Colonic mucosa (tissue), 4 donors: ENCODE results near the gene ZBTB38. TPM values are rescaled to one million over a fixed set of nuclear protein-coding genes. Genes with fewer than 3 reads are reported as not detected.

Source experiments
- DNase-seq: peaks from one replicate; pipeline ENCODE4 v3.0.0-alpha.2; 2020
- H3K27ac ChIP-seq: fragments of 200-600 bp; one replicate; pipeline ENCODE4 v1.8.0; 2021
- H3K27me3 ChIP-seq: fragments of 200-600 bp; one replicate; pipeline ENCODE4 v1.8.0; 2021
- H3K36me3 ChIP-seq: fragments of 200-600 bp; one replicate; pipeline ENCODE4 v1.8.0; 2021
- H3K4me1 ChIP-seq: fragments of 200-600 bp; one replicate; pipeline ENCODE4 v1.8.0; 2021; ENCODE audit warnings: mild to moderate bottlenecking
- H3K4me3 ChIP-seq: fragments of 200-600 bp; one replicate; pipeline ENCODE4 v1.8.0; 2021
- H3K9ac ChIP-seq, 2 donors: one replicate each; pipeline ENCODE4 v1.7.0; 2013; ENCODE audit warnings: control low read depth in 2 of 2, low read depth in 2 of 2, low read length in 2 of 2
- H3K9me3 ChIP-seq: fragments of 200-600 bp; one replicate; pipeline ENCODE4 v1.8.0; 2021
- CTCF ChIP-seq: fragments of 200-600 bp; IDR thresholded peaks from one replicate; pipeline ENCODE4 v1.8.0; 2022; ENCODE audit warnings: antibody characterized with exemption, mild to moderate bottlenecking
- intact Hi-C: fragments of 100-400 bp; cut with DNase I; formaldehyde crosslinking; loops from one replicate; pipeline ENCODE4 v1.14.1; 2022
- total RNA-seq, 2 donors: library from RNA; stranded (reverse); fragmentation: NEBNext Ultra II Directional in 1 of 2; extraction: Animal tissue kit (Norgen Biotek cat#: 25700) in 1 of 2; gene quantifications; one replicate each; pipeline ENCODE4 v1.2.1, GENCODE V29; 2021
- donor health status: healthy.
- donor health status: DM: no; HTN: no; CAD: no.
- donor health status: DM: no; HTN: no; CAD: no.

The ZBTB38 gene
- total RNA-seq, 2 donors from 2014 or later = 95.5 to 112 TPM

- no peaks in the 10 kb centered on the region for H3K27me3 ChIP-seq
- no peak overlapping the region for H3K4me3 ChIP-seq
- H3K27ac ChIP-seq = peak overlapping the region; percentile 85
- TF ChIP-seq CTCF = no peak
- DNase-seq = no peak
- intact Hi-C loops = no loop called here
- no peaks in the 10 kb centered on the region for H3K9me3 ChIP-seq
- H3K9ac ChIP-seq = no peak overlapping the region
- peaks cover 27% of the 10 kb centered on the region for H3K4me1 ChIP-seq
- no peaks in the 10 kb centered on the region for H3K36me3 ChIP-seq
Measured at GRCh38 chr3:141413801-141414689, 45.7 kb downstream of the ZBTB38 start.

- intact Hi-C loops = no loop called here
- no peak for TF ChIP-seq CTCF
- Histone ChIP-seq H3K4me1 (peaks cover 23% of the 10 kb centered on the region), H3K9ac (no peak overlapping the region), H3K27ac (no peak overlapping the region), H3K4me3 (no peak overlapping the region), H3K36me3 (no peaks in the 10 kb centered on the region), H3K9me3 (no peaks in the 10 kb centered on the region), H3K27me3 (no peaks in the 10 kb centered on the region)
- DNase-seq = no peak
Measured at GRCh38 chr3:141414800-141415462, 46.6 kb downstream of the ZBTB38 start.

- Histone ChIP-seq H3K27ac (no peak overlapping the region), H3K4me3 (no peak overlapping the region), H3K4me1 (peaks cover 12% of the 10 kb centered on the region), H3K9ac (no peak overlapping the region), H3K36me3 (no peaks in the 10 kb centered on the region), H3K27me3 (no peaks in the 10 kb centered on the region), H3K9me3 (no peaks in the 10 kb centered on the region)
- intact Hi-C loops = no loop called here
- DNase-seq = no peak
- no peak for TF ChIP-seq CTCF
Measured at GRCh38 chr3:141415953-141416352, 47.6 kb downstream of the ZBTB38 start.

Other genes with a start within 250 kb of the ZBTB38 start
- gene PXYLP1, start 136.7 kb upstream of the ZBTB38 start, total RNA-seq = 10 to 100 TPM in 1 of 2 donors, 1 to 10 TPM in 1; 8.9 to 13.1 TPM
- 10 to 100 TPM; 12.0 to 18.3 TPM for gene RASA2, start 118.5 kb downstream of the ZBTB38 start, total RNA-seq